Keratinocyte (primary cell): ENCODE data around the gene AGAP1.

Experiments
- CTCF ChIP-seq, 3 experiments: IDR thresholded peaks in 1 of 3; conservative IDR thresholded peaks in 1 of 3; optimal IDR thresholded peaks in 1 of 3; 2 replicates in 2 of 3; 3 replicates in 1 of 3; pipeline versions ENCODE3 to v1.5.1; 2011; ENCODE audit warnings: low read length in 3 of 3, mild to moderate bottlenecking in 3 of 3, moderate library complexity in 2 of 3, control low read depth in 1 of 3, inconsistent platforms in 1 of 3; ENCODE audit not compliant: insufficient read depth in 2 of 3; ENCODE audit errors: extremely low read depth in 1 of 3
- EZH2 ChIP-seq: IDR thresholded peaks from one replicate; pipeline ENCODE4 v1.6.1; 2012; ENCODE audit warnings: inconsistent platforms, mild to moderate bottlenecking, low read length, moderate library complexity

- TF ChIP-seq CTCF (optimal IDR thresholded peaks at IDR 0.05 in 1 of 3, IDR thresholded peaks at IDR 0.05 in 1 of 3, conservative IDR thresholded peaks at IDR 0.05 in 1 of 3; ENCODE audit: extremely low read depth in 1 of 3, insufficient read depth in 2 of 3, low read length in 3 of 3) (no peak), EZH2 (no peak)
Measured at GRCh38 chr2:235600926-235601325, 107.1 kb downstream of the AGAP1 start.
